GM19193 (cell line): Measurements from ENCODE around the gene HAPLN3.

ENCODE experiments used
- POLR2A ChIP-seq: IDR thresholded peaks from 4 replicates; pipeline ENCODE4 v1.6.1; 2011; ENCODE audit not compliant: insufficient read depth, insufficient read length; ENCODE audit errors: extremely low read depth

HAPLN3 gene

DNA sequence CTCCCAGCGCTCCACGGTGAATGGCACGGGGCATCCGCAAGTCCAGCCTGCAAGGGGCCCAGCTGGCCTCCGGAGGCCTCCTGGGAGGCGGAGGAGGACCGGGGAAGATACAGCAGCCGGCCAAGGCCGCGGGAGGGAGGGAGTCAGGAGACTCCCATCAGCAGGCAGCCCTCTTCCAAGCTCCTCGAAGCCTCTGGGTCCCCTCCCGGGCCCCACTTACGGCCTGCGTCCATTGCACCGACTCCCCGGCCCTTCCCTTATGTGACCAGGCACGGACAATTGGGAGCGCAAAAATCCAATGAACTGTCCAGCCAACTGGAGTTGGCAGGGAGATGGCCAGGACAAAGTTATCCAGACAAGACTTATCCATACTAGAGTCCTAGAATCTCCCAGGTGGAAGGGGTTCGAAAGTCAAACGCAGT, 17.2 kb upstream of the HAPLN3 start:
- no peak for TF ChIP-seq POLR2A

DNA sequence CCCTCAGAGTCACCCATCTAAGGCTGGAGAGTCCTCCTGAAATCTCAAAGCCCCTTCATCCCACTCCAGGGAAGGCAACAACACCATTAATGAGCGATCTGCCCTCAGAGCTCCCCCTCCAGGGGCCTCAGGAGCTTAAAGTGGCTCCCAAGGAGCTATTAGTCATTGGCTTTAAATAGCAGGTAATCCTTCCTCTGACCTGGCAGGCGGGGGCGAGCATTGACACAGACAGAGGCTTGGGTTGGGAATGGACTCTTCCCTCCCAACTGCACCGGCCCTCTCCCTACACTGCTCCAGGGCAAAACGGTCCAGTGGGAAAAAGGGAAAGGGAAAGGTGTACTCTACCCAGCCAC, 16.4 kb upstream of the HAPLN3 start:
- TF ChIP-seq POLR2A, result no peak

DNA sequence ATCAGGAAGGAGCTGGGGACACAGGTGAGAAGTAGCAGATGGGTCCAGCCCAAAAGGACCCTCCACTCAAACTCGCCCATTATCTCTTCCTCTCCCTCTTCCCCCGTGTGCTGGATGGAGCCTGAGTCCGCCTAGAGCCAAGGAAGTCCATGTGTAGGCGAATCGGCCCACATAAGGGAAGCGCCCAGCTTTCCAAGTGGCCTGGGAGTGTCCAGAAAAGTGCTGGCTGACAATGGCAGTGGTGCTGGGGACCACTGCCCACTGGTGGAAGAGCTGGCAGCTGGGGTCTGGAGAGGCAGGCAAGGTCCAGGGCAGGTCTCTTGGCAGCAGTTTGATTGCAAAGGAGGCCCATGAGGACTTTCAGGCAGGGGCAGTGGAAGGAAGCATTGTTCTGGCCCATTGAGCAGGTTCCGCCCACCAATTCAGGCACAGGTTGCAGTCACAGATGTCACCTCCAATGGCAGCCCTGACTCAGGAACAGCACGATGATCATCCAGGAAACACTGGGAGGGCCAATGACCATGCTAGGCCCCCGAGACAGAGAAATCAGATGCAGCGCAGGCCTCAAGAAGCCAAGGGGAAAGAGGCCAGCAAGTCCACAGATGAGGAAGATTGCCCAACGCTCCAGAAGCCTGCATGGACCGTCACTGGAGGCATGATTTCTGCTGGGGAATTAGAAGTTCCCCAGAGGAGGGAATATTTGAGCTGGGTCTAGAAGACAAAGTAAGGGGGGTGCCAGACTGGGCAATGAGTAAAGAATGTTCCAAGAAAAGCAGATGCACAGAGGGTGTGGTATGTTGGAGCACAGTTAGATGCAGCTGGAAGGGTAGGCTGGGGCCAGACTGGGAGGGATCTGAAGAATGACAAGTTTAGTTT, 14.8 kb upstream of the HAPLN3 start:
- TF ChIP-seq POLR2A, result no peak

DNA sequence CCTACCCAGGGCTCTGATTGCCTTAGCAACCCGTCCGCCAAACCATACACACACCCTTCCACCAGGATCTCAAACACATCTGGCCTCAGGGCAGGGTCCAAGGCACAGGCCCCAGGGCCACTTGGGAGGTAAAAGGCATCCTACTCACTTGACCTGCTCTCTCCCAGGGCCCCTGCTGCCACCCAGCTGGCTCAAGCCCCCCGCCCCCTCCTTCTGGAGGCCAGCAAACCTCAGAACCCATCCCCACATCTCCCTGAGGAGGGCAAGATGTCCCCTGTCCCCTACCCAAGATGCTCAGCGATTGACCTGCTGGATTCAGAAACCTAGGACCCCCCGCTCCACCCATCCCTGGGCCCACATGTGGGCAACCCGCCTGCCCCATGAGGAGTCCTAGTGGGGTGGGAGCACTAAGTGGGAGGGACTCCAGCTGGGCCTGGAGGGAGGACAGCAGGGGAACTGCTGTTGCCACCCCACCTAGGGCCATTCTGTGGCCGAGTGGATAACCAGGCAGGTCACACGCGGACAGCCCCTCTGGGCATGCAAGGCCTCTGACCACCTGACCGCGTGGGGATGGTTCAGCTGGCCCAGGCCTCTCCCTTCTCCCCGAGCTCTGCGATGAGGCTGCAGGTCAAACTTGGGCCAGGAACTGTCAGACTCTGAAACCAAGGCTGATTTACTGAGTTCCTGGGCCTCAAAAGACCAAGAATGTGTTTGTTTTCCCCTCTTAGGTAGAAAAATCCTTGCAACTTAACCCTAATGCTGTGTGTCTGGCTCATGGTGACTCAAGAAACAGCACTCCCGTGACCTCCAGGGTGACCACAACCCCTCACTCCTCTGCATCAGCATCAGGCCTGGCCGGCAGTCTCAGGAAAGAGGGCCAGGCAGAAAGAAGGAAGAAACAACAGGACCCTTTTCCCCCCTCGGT, 13.6 kb upstream of the HAPLN3 start:
- TF ChIP-seq POLR2A, result no peak

DNA sequence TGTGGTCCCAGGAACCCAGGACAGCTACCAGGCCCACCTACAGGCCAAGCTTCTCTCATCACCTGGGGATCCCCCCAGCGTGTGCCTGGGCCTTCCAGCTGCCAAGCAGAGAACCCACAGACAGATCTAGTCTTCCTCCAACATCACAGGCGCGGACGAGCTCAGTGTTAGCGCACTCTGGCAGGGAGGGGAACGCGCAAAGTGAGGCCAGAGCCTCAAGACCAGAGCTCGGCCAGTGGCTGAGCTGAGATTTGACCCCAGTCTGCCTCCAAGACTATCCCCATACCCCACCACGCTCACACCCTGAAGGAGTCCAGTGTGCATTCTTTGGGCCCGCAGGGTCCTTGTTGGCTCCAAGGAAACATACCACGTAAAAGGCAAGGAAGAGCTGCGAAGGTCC, 12.8 kb upstream of the HAPLN3 start:
- no peak for TF ChIP-seq POLR2A

DNA sequence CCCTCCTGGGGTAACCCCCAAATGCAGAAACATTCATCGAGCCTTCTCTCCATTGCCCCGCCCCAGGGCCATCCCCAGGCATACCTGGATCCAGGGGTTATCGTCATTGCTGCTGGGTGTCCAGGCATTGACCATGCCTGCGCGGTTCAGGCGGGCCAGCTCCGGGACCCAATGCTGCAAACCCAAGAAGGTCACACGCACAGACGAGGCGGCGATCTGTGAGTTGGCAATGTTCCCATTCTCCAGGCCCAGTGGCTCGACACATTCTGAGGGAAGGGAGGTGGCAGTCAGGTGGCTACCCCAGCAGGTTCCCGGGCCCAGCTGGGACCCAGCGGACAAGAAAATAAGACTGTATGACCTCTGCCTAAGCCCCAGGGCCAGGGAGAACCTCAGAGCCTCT, 11.8 kb upstream of the HAPLN3 start:
- no peak for TF ChIP-seq POLR2A

GRCh38 chr15:88906551-88906950, 11.2 kb upstream of the HAPLN3 start:
- no peak for TF ChIP-seq POLR2A

- no peak for TF ChIP-seq POLR2A
These were observed 10.8 kb upstream of the HAPLN3 start for GRCh38 chr15:88906130-88906529.

GRCh38 chr15:88905576-88905975, 10.2 kb upstream of the HAPLN3 start:
- no peak for TF ChIP-seq POLR2A

- no peak for TF ChIP-seq POLR2A
These were observed 9.4 kb upstream of the HAPLN3 start for GRCh38 chr15:88904624-88905327.

- no peak for TF ChIP-seq POLR2A
These were observed 8.9 kb upstream of the HAPLN3 start for GRCh38 chr15:88904257-88904623.

DNA sequence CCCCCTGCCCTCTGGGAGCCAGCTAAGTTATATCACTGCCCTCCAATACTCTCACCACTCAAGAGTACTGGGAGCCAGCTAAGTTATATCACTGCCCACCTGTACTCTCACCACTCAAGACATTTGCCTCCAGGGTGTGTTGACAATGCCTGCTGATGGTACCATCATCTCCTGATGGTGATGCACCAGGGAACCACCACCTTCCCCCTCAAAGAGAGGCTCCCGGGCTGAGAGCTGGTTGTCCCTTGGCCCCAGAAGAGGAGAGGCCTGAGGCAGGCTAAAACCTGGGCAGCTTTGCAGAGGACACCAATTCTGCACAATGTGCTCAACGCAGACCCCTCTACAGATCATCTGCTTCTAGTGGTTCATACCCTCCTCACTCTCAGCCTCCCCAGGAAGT, 7.5 kb upstream of the HAPLN3 start:
- TF ChIP-seq POLR2A, result no peak

GRCh38 chr15:88902221-88902835, 7.0 kb upstream of the HAPLN3 start:
- TF ChIP-seq POLR2A, result no peak

GRCh38 chr15:88901508-88902220, 6.3 kb upstream of the HAPLN3 start:
- no peak for TF ChIP-seq POLR2A
